ENCODE data around the gene MYOG.

The MYOG gene

GRCh38 chr1:203117611-203118575 is 32.1 kb upstream of the MYOG start:
- no peak for DNase-seq (ENCODE audit: low spot score)

DNA sequence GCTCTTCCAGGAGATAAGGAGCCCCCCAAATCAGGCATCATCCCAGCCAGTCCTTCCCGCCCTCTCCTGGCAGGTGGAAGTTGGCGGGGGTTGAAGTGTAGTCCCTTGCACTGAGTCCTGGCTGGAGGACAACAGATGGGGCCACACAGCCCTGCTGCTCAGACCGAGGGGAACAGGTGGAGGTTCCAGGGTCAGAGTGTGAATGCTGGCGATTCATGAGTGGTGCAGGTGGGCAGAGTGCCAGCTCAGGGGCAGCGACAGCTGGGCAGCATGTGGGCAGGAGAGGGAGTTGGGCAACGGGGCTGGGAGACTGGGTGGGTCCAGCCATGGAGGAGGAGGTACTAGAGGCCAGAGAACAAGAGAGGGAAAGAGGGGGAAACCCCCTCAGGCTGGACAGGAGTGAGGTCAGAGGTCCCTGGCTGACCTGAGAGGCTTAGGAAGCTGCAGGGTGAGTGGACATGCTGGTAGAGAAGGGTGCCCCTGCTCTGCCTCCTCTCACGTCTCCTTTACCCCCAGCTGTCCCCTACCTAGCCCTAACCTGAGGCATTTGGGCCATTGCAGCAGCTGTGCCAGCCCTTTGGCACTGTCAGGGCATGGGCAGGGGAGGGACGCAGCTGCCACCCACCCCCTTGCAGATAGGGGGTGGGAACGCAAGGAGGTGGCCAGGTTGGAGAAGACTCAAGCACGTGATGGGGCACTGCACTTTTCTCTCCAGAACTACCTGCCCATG is 30.4 kb upstream of the MYOG start:
- DNase-seq (ENCODE audit: low spot score) = no peak

DNA sequence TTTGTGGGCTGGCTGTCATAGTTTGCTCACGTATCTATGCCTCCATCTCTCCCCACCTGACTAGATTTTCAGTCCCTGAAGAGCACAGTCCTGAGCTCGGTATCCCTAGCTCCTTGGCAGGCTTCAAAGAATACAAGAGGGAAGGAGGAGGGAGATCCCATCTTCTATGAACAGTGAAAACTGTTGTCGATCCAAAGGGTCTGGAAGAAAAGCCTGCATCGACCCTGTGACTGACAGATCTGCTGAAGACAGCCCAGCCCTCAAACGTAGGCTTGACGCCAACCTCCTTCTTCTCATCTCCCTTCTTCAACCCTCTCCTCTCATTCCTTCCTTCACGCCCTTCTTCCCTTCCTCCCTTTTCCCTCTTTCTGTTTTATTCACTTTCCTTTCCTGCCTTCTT is 28.4 kb upstream of the MYOG start:
- DNase-seq (ENCODE audit: low spot score) = no peak

GRCh38 chr1:203113308-203113707 is 27.5 kb upstream of the MYOG start:
- DNase-seq (ENCODE audit: low spot score) = no peak

DNA sequence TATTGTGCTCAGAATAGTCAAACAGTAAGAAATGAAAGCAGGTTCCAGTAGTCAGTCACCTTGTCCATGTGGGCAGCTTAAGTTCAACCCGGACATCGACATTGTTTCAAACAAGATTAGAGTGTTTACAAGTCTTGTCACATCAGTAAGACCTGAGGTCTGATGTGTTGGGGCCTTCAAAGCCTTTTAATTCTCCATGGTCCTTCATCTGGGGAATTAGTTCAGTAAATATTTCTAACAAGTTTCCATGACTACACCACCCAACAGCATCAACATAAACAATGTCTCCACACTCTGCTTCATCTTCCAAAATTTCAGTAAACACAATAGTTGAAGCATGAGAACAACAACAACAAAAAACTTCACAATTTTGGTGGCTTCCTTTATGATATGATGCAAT is 26.7 kb upstream of the MYOG start:
- no peak for DNase-seq (ENCODE audit: low spot score)

- DNase-seq (ENCODE audit: low spot score) = no peak
Measured at GRCh38 chr1:203104789-203105390, 19.1 kb upstream of the MYOG start.

GRCh38 chr1:203103829-203104495 is 18.1 kb upstream of the MYOG start:
- DNase-seq (ENCODE audit: low spot score) = no peak

DNA sequence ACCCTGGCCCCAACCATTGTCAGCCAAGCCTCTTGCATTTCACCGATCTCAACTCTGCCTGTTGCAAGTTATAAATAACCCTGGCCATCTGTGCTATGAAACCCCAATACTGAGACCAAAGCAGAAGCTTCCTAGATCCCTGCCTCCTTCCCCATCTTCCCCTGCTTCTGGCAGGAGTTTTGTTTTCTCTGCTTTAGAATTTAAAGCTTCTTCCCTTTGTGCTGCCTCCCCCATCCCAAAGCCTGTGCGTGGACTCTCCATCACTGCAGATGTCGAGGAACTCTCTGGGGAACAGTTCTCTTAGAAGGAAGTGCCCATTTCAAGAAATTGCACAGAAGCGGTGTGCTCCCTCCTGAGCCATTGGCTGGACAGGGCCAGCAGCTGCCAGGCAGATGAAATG is 17.4 kb upstream of the MYOG start:
- no peak for DNase-seq (ENCODE audit: low spot score)

DNA sequence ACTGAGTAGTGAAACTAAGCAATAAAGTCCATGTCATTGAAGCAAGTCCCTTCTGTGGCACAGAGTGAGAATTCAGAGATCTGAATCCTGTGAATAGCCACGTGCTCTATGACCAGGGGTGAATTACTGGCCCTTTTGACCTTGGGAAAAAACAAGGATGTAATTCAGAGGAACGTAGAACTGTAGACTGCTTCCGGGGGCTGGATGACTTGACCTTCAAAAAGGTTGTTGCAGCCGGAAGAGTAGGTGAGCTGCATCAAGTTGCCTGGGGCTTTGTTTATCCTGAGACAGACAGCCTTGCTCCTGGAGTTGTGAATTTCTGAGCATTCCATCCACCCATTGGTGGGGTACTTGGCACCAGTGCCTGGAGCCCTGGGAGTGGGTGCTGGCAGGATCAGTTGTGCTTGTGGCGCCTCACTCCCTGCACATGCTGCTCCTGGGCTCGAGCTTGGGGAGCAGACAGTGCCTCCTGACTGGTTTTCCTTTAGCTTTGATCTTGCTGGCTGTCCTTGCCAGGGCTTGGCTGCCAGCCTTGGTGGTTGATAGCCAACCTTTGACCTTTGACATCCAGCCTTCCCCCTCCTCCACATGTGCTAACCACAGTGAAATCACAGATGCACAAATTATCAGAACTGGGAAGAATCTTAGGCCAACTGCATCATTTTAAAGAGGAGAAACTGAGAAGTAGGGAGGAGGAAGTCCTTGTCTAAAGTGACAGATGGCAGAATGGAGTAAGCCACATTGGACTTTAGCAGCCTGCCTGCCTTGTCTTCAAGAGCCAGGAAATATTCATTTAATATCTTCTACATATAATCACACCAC is 16.2 kb upstream of the MYOG start:
- DNase-seq (ENCODE audit: low spot score) = no peak

- no peak for DNase-seq (ENCODE audit: low spot score)
Measured at GRCh38 chr1:203100516-203100869, 14.7 kb upstream of the MYOG start.

DNA sequence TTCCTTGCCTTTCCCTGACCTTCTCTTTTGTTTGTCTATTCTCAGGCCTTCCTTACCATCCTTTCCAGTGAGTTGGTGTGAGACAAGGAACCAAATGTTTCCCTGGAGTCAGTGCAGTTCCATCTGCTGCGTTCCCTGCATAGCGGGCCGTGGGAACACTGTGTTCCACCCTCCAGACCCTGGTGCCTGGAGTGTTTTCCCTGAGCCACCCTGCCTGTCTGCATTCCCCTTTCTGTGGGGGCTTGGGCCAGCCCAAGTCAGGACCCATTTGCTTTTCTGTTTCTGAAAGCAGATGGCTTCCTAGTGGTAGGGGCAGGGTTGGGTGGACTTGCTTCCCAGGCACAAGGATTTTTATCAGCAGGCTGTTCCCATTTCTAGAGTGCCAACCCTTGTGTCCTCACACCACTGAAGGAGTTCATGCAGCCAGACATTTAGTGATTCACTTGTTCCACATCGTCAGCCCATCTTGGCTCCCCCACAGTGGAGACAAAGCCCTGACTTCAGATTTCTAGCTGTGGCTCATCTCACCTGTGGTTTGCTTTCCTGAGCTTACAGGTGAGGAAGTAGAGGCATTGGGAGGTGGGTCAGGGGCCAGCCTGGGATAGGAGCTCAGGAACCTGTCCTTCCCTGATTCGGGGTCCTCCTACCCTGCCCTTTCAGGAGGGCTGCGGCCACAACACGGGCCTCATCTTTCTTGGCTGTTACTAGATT is 14.1 kb upstream of the MYOG start:
- DNase-seq (ENCODE audit: low spot score) = no peak

GRCh38 chr1:203098914-203099520 is 13.2 kb upstream of the MYOG start:
- no peak for DNase-seq (ENCODE audit: low spot score)

GRCh38 chr1:203098445-203098844 is 12.6 kb upstream of the MYOG start:
- no peak for DNase-seq (ENCODE audit: low spot score)

DNA sequence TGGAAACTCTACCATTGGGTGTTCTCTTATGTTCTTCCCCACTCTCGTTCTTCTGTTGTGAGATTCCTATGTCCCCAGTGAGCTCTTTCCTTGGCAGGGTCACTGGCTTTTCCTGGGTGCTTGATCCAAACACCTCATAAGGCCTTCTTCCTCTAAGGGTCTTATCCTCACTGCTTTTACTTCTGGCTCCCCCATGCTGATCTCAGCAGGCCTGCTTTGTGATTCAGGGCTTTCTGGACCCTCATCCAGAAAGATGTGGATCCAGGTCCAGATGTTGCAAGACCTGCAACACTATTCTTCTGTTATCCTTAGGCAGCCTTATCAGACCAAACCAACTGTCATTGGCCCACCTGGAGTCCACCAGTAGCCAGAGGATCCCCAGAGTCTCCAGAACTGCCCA is 11.2 kb upstream of the MYOG start:
- no peak for DNase-seq (ENCODE audit: low spot score)

DNA sequence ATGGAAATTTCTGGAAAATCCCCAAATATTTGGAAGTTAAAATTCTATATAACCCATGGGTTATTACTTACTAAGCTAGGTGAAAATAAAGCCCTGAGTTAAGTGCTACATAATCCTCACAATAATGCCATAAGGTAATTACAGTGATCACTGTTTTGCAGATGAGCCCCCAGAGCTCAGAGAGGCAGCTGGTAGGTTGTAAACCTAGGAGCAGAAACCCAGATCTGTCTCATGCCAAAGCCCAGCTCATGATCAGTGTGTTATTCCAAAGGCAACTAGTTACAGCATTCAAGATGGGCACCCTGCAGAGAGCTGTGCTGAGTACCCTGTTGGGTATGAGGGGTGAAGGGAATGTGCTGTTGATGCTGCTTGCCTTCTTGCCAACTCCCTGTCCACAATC is 10.8 kb upstream of the MYOG start:
- DNase-seq (ENCODE audit: low spot score) = no peak

DNA sequence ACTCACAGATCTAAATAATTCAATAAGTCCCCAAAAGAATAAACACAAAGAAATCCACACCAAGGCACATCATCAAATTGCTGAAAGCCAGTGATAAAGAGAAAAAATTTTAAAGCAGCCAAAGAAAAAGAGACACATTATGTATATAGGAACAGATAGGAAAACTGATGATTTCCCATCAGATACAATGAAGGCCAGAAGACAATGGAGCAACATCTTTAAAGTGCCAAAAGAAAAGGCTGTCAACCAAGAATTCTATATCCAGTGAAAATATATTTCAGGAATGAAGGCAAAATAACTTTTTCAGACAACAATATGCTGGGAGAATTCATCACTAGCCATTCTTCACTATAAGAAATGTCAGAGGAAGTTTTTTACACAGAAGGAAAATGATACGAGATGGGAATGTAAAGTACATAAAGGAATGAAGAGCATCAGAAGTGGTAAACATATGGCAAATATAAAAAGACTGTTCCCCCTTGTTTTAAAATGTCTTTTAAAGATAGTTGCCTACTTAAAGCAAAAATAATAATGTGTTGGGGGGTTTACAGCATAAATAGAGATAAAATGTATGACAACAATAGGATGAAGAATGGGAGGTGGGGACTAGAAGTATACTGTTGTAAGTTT is 9.4 kb upstream of the MYOG start:
- no peak for DNase-seq (ENCODE audit: low spot score)

DNA sequence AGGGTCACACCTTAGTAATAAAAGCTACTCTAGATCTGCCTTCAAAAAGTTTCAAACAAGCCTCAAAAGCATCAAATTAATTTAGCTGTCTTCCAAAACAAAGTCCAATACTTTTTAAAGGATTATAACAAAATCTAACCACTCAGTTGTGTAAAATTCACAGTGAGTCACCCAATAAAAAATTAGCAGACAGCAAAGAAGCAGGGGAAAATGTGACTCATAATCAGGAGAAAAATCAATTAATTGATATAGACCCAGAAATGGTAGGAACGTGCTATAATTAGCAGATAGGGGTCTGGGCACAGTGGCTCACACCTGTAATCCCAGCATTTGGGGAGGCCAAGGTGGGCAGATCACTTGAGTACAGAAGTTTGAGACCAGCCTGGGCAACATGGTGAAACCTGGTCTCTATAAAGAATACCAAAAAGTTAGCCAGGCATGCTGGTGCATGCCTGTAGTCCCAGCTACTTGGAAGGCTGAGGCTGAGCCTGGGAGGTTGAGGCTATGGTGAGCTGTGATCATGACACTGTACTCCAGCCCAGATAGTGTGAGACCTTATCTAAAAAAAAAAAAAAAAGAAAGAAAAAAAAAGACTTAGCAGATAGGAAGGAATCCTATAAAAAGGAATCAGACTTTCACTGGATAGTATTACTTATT is 8.1 kb upstream of the MYOG start:
- no peak for DNase-seq (ENCODE audit: low spot score)

GRCh38 chr1:203091761-203092330 is 6.0 kb upstream of the MYOG start:
- DNase-seq (ENCODE audit: low spot score) = no peak

GRCh38 chr1:203091199-203091477 is 5.3 kb upstream of the MYOG start:
- no peak for DNase-seq (ENCODE audit: low spot score)
